ENCODE measurements around the gene SNTN.

The SNTN gene
- long read RNA-seq, result 0 reads

- TF ChIP-seq REST (IDR thresholded peaks at IDR 0.05; ENCODE audit: insufficient replicate concordance, low read depth) (no peak), CTCF (IDR thresholded peaks at IDR 0.05; ENCODE audit: insufficient read depth, low read length) (no peak), GABPA (IDR thresholded peaks at IDR 0.05; ENCODE audit: low read depth) (no peak), POLR2AphosphoS5 (IDR thresholded peaks at IDR 0.05; ENCODE audit: low read depth) (no peak)
- no peaks in the 10 kb centered on the region for H3K27me3 ChIP-seq (ENCODE audit: insufficient read depth, poor library complexity, severe bottlenecking)
- no peak within 1 kb of the TSS for H3K27ac ChIP-seq (replicated peaks)
- no peak within 1 kb of the TSS for H3K4me3 ChIP-seq (replicated peaks; ENCODE audit: insufficient read depth, low read length)
- no peak for DNase-seq (ENCODE audit: low read depth in 1 of 2, low spot score in 1 of 2)
These were observed at the start of gene SNTN for GRCh38 chr3:63652066-63652725. TSS of gene SNTN (plus strand) at chr3:63652675. CDS start at chr3:63652688, 13 bp downstream.

- Histone ChIP-seq H3K27ac (replicated peaks) (no peak overlapping the region), H3K27me3 (ENCODE audit: insufficient read depth, poor library complexity, severe bottlenecking) (no peaks in the 10 kb centered on the region), H3K4me3 (replicated peaks; ENCODE audit: insufficient read depth, low read length) (no peak overlapping the region)
- TF ChIP-seq GABPA (IDR thresholded peaks at IDR 0.05; ENCODE audit: low read depth), result no peak
- TF ChIP-seq POLR2AphosphoS5 (IDR thresholded peaks at IDR 0.05; ENCODE audit: low read depth), result no peak
- TF ChIP-seq SPI1 (IDR thresholded peaks at IDR 0.05; ENCODE audit: borderline replicate concordance, low read depth), result no peak
- TF ChIP-seq REST (IDR thresholded peaks at IDR 0.05; ENCODE audit: insufficient replicate concordance, low read depth), result no peak
- no peak for TF ChIP-seq CTCF (IDR thresholded peaks at IDR 0.05; ENCODE audit: insufficient read depth, low read length)
- DNase-seq (ENCODE audit: low read depth in 1 of 2, low spot score in 1 of 2), result no peak
These were observed 44.8 kb upstream of the SNTN start for GRCh38 chr3:63607716-63608115.

- TF ChIP-seq REST (IDR thresholded peaks at IDR 0.05; ENCODE audit: insufficient replicate concordance, low read depth) (no peak), POLR2AphosphoS5 (IDR thresholded peaks at IDR 0.05; ENCODE audit: low read depth) (no peak), GABPA (IDR thresholded peaks at IDR 0.05; ENCODE audit: low read depth) (no peak), CTCF (IDR thresholded peaks at IDR 0.05; ENCODE audit: insufficient read depth, low read length) (no peak), SPI1 (IDR thresholded peaks at IDR 0.05; ENCODE audit: borderline replicate concordance, low read depth) (no peak)
- DNase-seq (ENCODE audit: low read depth in 1 of 2, low spot score in 1 of 2), result no peak
These were observed 43.1 kb upstream of the SNTN start for GRCh38 chr3:63609408-63609807.

More at GRCh38 chr3:63609408-63609807, 43.1 kb upstream of the SNTN start:
- Histone ChIP-seq H3K27ac (replicated peaks) (no peak overlapping the region), H3K4me3 (replicated peaks; ENCODE audit: insufficient read depth, low read length) (no peak overlapping the region), H3K27me3 (ENCODE audit: insufficient read depth, poor library complexity, severe bottlenecking) (no peaks in the 10 kb centered on the region)

All from HL-60 (cell line).